Neural cell (in vitro differentiated cells): ENCODE results near the gene SYT2. TPM values are rescaled to one million over a fixed set of nuclear protein-coding genes. Genes with fewer than 3 reads are reported as not detected.
A peak's percentile ranks its signal among the peaks of the same experiment; 100 is the strongest.
"Not testable (repeated sequence)": the region's sequence is repeated elsewhere in the genome, so short reads cannot be mapped to it uniquely, and the experiment has no call there.

ENCODE experiments used
- H2AFZ ChIP-seq: fragments of 200-600, 300-800 bp; sonication (generic), shearing (Covaris generic); 2 replicates; pipeline ENCODE4 v1.6.0; 2014; ENCODE audit warnings: low read depth, mild to moderate bottlenecking, antibody characterized with exemption, low read length, moderate library complexity
- H3F3A ChIP-seq: fragments of 200-600 bp; shearing (Covaris generic); 2 replicates; pipeline ENCODE4 v1.6.1; 2016; ENCODE audit warnings: mild to moderate bottlenecking, moderate library complexity, mixed read lengths, antibody characterized with exemption, low read length; ENCODE audit not compliant: insufficient read depth, poor library complexity, severe bottlenecking
- H3K27ac ChIP-seq: fragments of 200-600, 300-800 bp; sonication (generic), shearing (Covaris generic); 2 replicates; pipeline ENCODE4 v1.5.1; 2014; ENCODE audit warnings: mild to moderate bottlenecking, low read length, moderate library complexity
- H3K27me3 ChIP-seq: fragments of 300-800, 200-600 bp; sonication (generic), shearing (Covaris generic); 2 replicates; pipeline ENCODE4 v1.6.0; 2014; ENCODE audit warnings: mild to moderate bottlenecking, low read depth, low read length, moderate library complexity; ENCODE audit not compliant: insufficient read depth
- H3K36me3 ChIP-seq: fragments of 300-800, 200-600 bp; sonication (generic), shearing (Covaris generic); 2 replicates; pipeline ENCODE4 v1.5.1; 2014; ENCODE audit warnings: mild to moderate bottlenecking, antibody characterized with exemption, low read length, moderate library complexity; ENCODE audit not compliant: insufficient read depth
- H3K4me2 ChIP-seq: fragments of 300-800, 200-600 bp; sonication (generic), shearing (Covaris generic); 2 replicates; pipeline ENCODE4 v1.6.0; 2014; ENCODE audit warnings: mild to moderate bottlenecking, low read length
- H3K4me3 ChIP-seq: fragments of 300-800, 200-600 bp; sonication (generic), shearing (Covaris generic); 2 replicates; pipeline ENCODE4 v1.5.1; 2014; ENCODE audit warnings: mild to moderate bottlenecking, low read length, moderate library complexity
- H3K79me2 ChIP-seq: fragments of 200-600 bp; shearing (Covaris generic); replicated peaks from 2 replicates; pipeline ENCODE4 v1.6.0; 2014; ENCODE audit warnings: mild to moderate bottlenecking, low read length, moderate library complexity; ENCODE audit not compliant: insufficient read depth
- H3K9ac ChIP-seq: fragments of 300-800, 200-600 bp; sonication (generic), shearing (Covaris generic); 2 replicates; pipeline ENCODE4 v1.6.1; 2016; ENCODE audit warnings: mild to moderate bottlenecking, low read length, mixed read lengths
- H3K9me2 ChIP-seq: fragments of 200-600 bp; shearing (Covaris generic); 2 replicates; pipeline ENCODE4 v1.6.1; 2016; ENCODE audit warnings: mild to moderate bottlenecking, low read length, mixed read lengths; ENCODE audit not compliant: insufficient read depth
- H3K9me3 ChIP-seq: fragments of 200-600, 300-800 bp; sonication (generic), shearing (Covaris generic); 2 replicates; pipeline ENCODE4 v1.6.1; 2016; ENCODE audit warnings: mild to moderate bottlenecking, mixed run types, low read length, moderate library complexity, mixed read lengths
- H4K20me1 ChIP-seq: fragments of 200-600 bp; shearing (Covaris generic); 2 replicates; pipeline ENCODE4 v1.6.1; 2016; ENCODE audit warnings: mild to moderate bottlenecking, mixed run types; ENCODE audit not compliant: insufficient read depth
- CTCF ChIP-seq: fragments of 450-650 bp; IDR thresholded peaks from 2 replicates; pipeline ENCODE4 v1.5.1; 2014; ENCODE audit warnings: antibody characterized with exemption, mild to moderate bottlenecking, moderate library complexity; ENCODE audit not compliant: poor library complexity, severe bottlenecking
- MXI1 ChIP-seq: fragments of 450-650 bp; conservative IDR thresholded peaks from 2 replicates; pipeline ENCODE4 v1.6.1; 2014; ENCODE audit warnings: antibody characterized with exemption, mild to moderate bottlenecking; ENCODE audit not compliant: poor library complexity, severe bottlenecking
- POLR2AphosphoS5 ChIP-seq: IDR thresholded peaks from 2 replicates; pipeline ENCODE4 v1.6.1; 2012
- RAD21 ChIP-seq: fragments of 450-650 bp; conservative IDR thresholded peaks from 2 replicates; pipeline ENCODE4 v1.6.1; 2014; ENCODE audit warnings: antibody characterized with exemption, mild to moderate bottlenecking, moderate library complexity
- REST ChIP-seq: IDR thresholded peaks from 2 replicates; pipeline ENCODE4 v1.6.1; 2012; ENCODE audit warnings: borderline replicate concordance
- SMC3 ChIP-seq: fragments of 450-650 bp; conservative IDR thresholded peaks from 2 replicates; pipeline ENCODE4 v1.6.1; 2014; ENCODE audit warnings: antibody characterized with exemption, mild to moderate bottlenecking, moderate library complexity; ENCODE audit not compliant: poor library complexity
- TAF1 ChIP-seq: IDR thresholded peaks from 2 replicates; pipeline ENCODE4 v1.6.1; 2012; ENCODE audit warnings: low read depth
- polyA plus RNA-seq: library from polyadenylated mRNA; depleted of rRNA; stranded (reverse); fragments of >200 nt; gene quantifications from 2 replicates; pipeline ENCODE4 v1.2.3, GENCODE V29; 2014

The SYT2 gene
- polyA plus RNA-seq, 1 donor from 2014 or later, result 0.04 TPM

- H3K4me2 ChIP-seq, H3K27me3 ChIP-seq, H3F3A ChIP-seq, H3K9ac ChIP-seq, H3K9me3 ChIP-seq, H3K27ac ChIP-seq, H4K20me1 ChIP-seq, H3K4me3 ChIP-seq, H2AFZ ChIP-seq, H3K79me2 ChIP-seq, H3K36me3 ChIP-seq, H3K9me2 ChIP-seq: not testable (repeated sequence)
- peak; percentile 21 for TF ChIP-seq POLR2AphosphoS5
Measured at GRCh38 chr1:202627036-202627435, 83.2 kb downstream of the SYT2 start.

- TF ChIP-seq CTCF (peak; percentile 23), RAD21 (no peak)
Measured at GRCh38 chr1:202625416-202626360, 84.6 kb downstream of the SYT2 start.

GRCh38 chr1:202624781-202625108 is 85.5 kb downstream of the SYT2 start:
- TF ChIP-seq MXI1, result no peak
- TF ChIP-seq SMC3, result no peak
- no peak for TF ChIP-seq REST
- TF ChIP-seq POLR2AphosphoS5, result no peak
- TF ChIP-seq TAF1, result no peak
- Histone ChIP-seq H3K9ac (no peak overlapping the region), H3F3A (no peaks in the 10 kb centered on the region), H3K79me2 (no peaks in the 10 kb centered on the region), H3K4me3 (no peak overlapping the region), H3K4me2 (no peak overlapping the region), H3K36me3 (no peaks in the 10 kb centered on the region), H2AFZ (no peak overlapping the region), H3K9me2 (no peaks in the 10 kb centered on the region), H4K20me1 (no peaks in the 10 kb centered on the region), H3K27me3 (no peaks in the 10 kb centered on the region), H3K9me3 (no peaks in the 10 kb centered on the region), H3K27ac (no peak overlapping the region)

More at GRCh38 chr1:202625416-202626360, 84.6 kb downstream of the SYT2 start:
- Histone ChIP-seq H3K79me2 (no peaks in the 10 kb centered on the region), H4K20me1 (no peaks in the 10 kb centered on the region), H2AFZ (no peak overlapping the region), H3K4me3 (no peak overlapping the region), H3K4me2 (no peak overlapping the region), H3K9ac (no peak overlapping the region), H3K9me3 (no peaks in the 10 kb centered on the region), H3K27ac (no peak overlapping the region), H3F3A (no peaks in the 10 kb centered on the region), H3K9me2 (no peaks in the 10 kb centered on the region), H3K27me3 (no peaks in the 10 kb centered on the region), H3K36me3 (no peaks in the 10 kb centered on the region)
